Spleen (tissue), 7 donors: Measurements from ENCODE around the gene DNAJB6.

Experiments used
- POLR2AphosphoS5 ChIP-seq, 3 donors: sonication (generic); formaldehyde crosslinking; IDR thresholded peaks; one replicate each; pipeline ENCODE4 v1.5.1; 2017; ENCODE audit warnings: antibody characterized with exemption in 3 of 3
- TF ChIP-seq, protein P1 (sequence below), 11 experiments: fragments of 200-600 bp in 7 of 11; fragments of 450-650 bp in 4 of 11; sonication (generic) in 4 of 11; IDR thresholded peaks in 8 of 11; conservative IDR thresholded peaks in 3 of 11; 1 replicate in 7 of 11; 2 replicates in 4 of 11; pipeline versions ENCODE4 v1.4.0 to v1.8.0; 2016 to 2021; ENCODE audit warnings: antibody characterized with exemption in 11 of 11, inconsistent platforms in 4 of 11, mild to moderate bottlenecking in 1 of 11
- donor health status: DM: no; HTN: no; CAD: no; lungs with moderate emphysema.
- donor health status: DM: no; HTN: no; CAD: no.
- donor health status: DM: no; HTN: no; CAD: no.

DNA sequence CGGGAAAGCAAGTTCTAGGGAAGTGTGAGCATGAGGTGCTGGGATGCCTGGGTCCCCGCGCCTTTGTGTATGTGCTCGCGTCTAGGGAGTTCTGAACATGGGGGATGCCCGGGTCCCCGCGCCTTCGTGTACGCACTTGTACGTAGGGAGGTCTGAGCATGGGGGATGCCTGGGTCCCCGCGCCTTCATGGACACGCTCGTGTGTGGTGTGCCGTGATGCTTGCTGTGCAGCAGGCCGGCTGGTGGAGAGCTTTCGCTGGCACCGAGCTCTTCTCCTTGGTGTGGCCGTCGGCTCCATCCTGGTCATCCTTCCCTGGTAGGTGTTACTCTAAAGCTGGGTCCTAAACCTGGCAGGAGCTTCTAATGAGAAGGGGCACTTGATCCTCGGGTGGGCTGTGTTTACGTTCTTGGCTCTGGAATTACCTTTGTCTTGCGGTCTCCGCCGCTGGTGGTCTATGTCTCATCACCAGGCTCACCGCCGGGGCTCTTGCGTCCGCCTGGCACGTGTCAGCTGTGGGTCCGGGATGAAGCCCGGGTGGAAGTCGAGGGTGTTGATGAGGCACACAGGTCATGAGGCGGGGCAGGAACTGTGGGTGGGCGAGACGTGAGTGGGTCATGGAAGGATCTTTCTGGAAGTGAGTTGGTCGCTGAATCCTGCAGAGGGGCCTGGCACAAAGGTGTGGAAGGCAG, 63.5 kb downstream of the DNAJB6 start:
- peak in 1 of 3 donors; percentile 50 for TF ChIP-seq POLR2AphosphoS5 (IDR thresholded peaks at IDR 0.05)
- TF ChIP-seq, protein P1, sequence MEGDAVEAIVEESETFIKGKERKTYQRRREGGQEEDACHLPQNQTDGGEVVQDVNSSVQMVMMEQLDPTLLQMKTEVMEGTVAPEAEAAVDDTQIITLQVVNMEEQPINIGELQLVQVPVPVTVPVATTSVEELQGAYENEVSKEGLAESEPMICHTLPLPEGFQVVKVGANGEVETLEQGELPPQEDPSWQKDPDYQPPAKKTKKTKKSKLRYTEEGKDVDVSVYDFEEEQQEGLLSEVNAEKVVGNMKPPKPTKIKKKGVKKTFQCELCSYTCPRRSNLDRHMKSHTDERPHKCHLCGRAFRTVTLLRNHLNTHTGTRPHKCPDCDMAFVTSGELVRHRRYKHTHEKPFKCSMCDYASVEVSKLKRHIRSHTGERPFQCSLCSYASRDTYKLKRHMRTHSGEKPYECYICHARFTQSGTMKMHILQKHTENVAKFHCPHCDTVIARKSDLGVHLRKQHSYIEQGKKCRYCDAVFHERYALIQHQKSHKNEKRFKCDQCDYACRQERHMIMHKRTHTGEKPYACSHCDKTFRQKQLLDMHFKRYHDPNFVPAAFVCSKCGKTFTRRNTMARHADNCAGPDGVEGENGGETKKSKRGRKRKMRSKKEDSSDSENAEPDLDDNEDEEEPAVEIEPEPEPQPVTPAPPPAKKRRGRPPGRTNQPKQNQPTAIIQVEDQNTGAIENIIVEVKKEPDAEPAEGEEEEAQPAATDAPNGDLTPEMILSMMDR (IDR thresholded peaks at IDR 0.05 in 8 of 11, conservative IDR thresholded peaks at IDR 0.05 in 3 of 11): no peak
